Tongue (tissue), 2 donors: Measurements from ENCODE around the gene HOXA2. TPM values are rescaled to one million over a fixed set of nuclear protein-coding genes. Genes with fewer than 3 reads are reported as not detected.

ENCODE experiments used
- DNase-seq: peaks from one replicate; pipeline ENCODE4 v3.0.0-alpha.2; 2015
- total RNA-seq: library from RNA; depleted of rRNA; stranded (reverse); fragments of >200 nt; gene quantifications from one replicate; pipeline ENCODE4 v1.2.3, GENCODE V29; 2014

HOXA2 gene
- total RNA-seq, 1 donor from 2014 or later = not detected

- peak; percentile 56 for DNase-seq
These were observed 3.7 kb downstream of the HOXA2 start for GRCh38 chr7:27098578-27099451.

- DNase-seq = peak; percentile 14
These were observed 4.6 kb downstream of the HOXA2 start for GRCh38 chr7:27097686-27098577.

- peak; percentile 53 for DNase-seq
These were observed 5.5 kb downstream of the HOXA2 start for GRCh38 chr7:27096768-27097514.

GRCh38 chr7:27095897-27096767, 6.4 kb downstream of the HOXA2 start, which contains the start of gene HOXA1:
Gene HOXA1, minus strand, starts transcription at chr7:27096000. Its CDS starts 88 bp downstream, at chr7:27095912.
- peak; percentile 85 for DNase-seq

- no peak for DNase-seq
These were observed 7.2 kb downstream of the HOXA2 start for GRCh38 chr7:27095050-27095896.

- DNase-seq = no peak
These were observed 8.0 kb downstream of the HOXA2 start for GRCh38 chr7:27094304-27095049.

GRCh38 chr7:27093184-27093895, 9.1 kb downstream of the HOXA2 start:
- no peak for DNase-seq

GRCh38 chr7:27092819-27093110, 9.7 kb downstream of the HOXA2 start:
- no peak for DNase-seq

- DNase-seq = no peak
These were observed 10.3 kb downstream of the HOXA2 start for GRCh38 chr7:27091941-27092818.

- no peak for DNase-seq
These were observed 11.4 kb downstream of the HOXA2 start for GRCh38 chr7:27091105-27091504.

GRCh38 chr7:27088002-27088922, 14.2 kb downstream of the HOXA2 start:
- DNase-seq = no peak

- DNase-seq = no peak
These were observed 18.8 kb downstream of the HOXA2 start for GRCh38 chr7:27083646-27084045.

- DNase-seq = no peak
These were observed 20.3 kb downstream of the HOXA2 start for GRCh38 chr7:27082171-27082570.

- no peak for DNase-seq
These were observed 21.5 kb downstream of the HOXA2 start for GRCh38 chr7:27080844-27081436.

- DNase-seq = no peak
These were observed 23.1 kb downstream of the HOXA2 start for GRCh38 chr7:27079234-27079975.
